ENCODE measurements around the gene MYH14.
"Not testable (repeated sequence)": the region's sequence is repeated elsewhere in the genome, so short reads cannot be mapped to it uniquely, and the experiment has no call there.

The MYH14 gene

DNA sequence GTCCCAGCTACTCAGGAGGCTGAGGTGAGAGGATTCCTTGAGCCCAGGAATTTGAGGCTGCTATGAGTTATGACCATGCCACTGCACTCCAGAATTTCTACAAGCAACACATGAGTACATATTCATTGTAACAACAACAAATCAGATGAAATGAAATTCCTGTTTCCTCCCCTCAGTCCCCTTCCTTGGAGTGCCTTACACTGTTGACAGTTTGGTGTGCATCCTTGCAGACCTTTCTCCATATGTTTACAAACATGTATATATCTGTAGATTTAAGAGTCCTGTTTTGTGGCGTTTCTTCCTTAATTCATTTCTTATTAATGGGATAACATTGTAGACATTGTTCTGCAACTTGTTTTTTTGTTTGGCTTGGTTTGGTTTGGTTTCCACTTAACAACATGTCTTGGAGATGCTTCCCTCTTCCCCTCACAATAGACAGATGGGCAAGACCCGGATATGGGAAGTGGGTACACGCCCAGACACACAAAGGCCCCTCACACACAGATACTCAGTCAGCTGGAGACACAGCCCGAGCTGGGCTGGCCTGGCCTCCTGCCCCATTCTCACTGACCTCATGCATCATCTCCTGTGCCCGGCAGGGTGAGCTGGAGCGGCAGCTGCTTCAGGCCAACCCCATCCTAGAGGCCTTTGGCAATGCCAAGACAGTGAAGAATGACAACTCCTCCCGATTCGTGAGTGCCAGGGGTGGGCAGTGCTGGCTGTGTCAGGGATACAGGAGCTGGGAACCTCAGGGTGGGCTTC lies 21.7 kb downstream of the MYH14 start:
- no peak for DNase-seq (ENCODE audit: low read depth, low spot score)
- in situ Hi-C loops (cut with HindIII; ENCODE audit: low sequenced_read_pairs): no loop called here
- TF ChIP-seq, protein P1, sequence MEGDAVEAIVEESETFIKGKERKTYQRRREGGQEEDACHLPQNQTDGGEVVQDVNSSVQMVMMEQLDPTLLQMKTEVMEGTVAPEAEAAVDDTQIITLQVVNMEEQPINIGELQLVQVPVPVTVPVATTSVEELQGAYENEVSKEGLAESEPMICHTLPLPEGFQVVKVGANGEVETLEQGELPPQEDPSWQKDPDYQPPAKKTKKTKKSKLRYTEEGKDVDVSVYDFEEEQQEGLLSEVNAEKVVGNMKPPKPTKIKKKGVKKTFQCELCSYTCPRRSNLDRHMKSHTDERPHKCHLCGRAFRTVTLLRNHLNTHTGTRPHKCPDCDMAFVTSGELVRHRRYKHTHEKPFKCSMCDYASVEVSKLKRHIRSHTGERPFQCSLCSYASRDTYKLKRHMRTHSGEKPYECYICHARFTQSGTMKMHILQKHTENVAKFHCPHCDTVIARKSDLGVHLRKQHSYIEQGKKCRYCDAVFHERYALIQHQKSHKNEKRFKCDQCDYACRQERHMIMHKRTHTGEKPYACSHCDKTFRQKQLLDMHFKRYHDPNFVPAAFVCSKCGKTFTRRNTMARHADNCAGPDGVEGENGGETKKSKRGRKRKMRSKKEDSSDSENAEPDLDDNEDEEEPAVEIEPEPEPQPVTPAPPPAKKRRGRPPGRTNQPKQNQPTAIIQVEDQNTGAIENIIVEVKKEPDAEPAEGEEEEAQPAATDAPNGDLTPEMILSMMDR (IDR thresholded peaks at IDR 0.05; ENCODE audit: low read depth, low read length): no peak
- H3K4me3 ChIP-seq (ENCODE audit: low read depth, low read length): no peak overlapping the region

DNA sequence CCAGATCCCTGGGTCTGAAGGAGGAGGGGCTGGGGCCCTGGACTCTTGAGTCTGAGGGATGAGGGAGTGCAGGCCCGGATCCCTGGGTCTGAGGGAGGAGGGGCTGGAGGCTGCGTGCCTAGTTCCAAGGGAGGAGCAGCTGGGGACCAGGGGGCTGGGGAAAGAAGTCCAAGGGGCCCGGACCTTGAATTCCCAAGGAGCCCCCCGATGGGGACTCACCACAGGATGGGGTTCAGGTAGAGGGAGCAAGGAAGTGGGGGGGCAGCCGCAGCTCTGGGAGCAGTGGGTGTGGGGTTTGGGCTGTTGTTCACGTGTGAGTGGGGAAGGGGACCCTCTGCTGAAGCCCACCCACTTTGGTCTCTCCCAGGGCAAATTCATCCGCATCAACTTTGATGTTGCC lies 23.1 kb downstream of the MYH14 start:
- in situ Hi-C loops (cut with HindIII; ENCODE audit: low sequenced_read_pairs): no loop called here
- TF ChIP-seq, protein P1 (IDR thresholded peaks at IDR 0.05; ENCODE audit: low read depth, low read length): no peak
- no peak overlapping the region for H3K4me3 ChIP-seq (ENCODE audit: low read depth, low read length)
- DNase-seq (ENCODE audit: low read depth, low spot score): no peak

- in situ Hi-C loops (cut with HindIII; ENCODE audit: low sequenced_read_pairs); H3K4me3 ChIP-seq (ENCODE audit: low read depth, low read length): not testable (repeated sequence)
These were observed 24.7 kb downstream of the MYH14 start for GRCh38 chr19:50228153-50228552.

GRCh38 chr19:50230379-50231351 lies 27.2 kb downstream of the MYH14 start:
- TF ChIP-seq, protein P1 (IDR thresholded peaks at IDR 0.05; ENCODE audit: low read depth, low read length): no peak
- in situ Hi-C loops (cut with HindIII; ENCODE audit: low sequenced_read_pairs): no loop called here
- no peak for DNase-seq (ENCODE audit: low read depth, low spot score)

More at GRCh38 chr19:50228153-50228552, 24.7 kb downstream of the MYH14 start:
- DNase-seq (ENCODE audit: low read depth, low spot score): not testable (repeated sequence)

GRCh38 chr19:50231417-50231816 lies 28.0 kb downstream of the MYH14 start:
- H3K4me3 ChIP-seq (ENCODE audit: low read depth, low read length); DNase-seq (ENCODE audit: low read depth, low spot score); in situ Hi-C loops (cut with HindIII; ENCODE audit: low sequenced_read_pairs): not testable (repeated sequence)

More at GRCh38 chr19:50230379-50231351, 27.2 kb downstream of the MYH14 start:
- H3K4me3 ChIP-seq (ENCODE audit: low read depth, low read length): no peak overlapping the region

DNA sequence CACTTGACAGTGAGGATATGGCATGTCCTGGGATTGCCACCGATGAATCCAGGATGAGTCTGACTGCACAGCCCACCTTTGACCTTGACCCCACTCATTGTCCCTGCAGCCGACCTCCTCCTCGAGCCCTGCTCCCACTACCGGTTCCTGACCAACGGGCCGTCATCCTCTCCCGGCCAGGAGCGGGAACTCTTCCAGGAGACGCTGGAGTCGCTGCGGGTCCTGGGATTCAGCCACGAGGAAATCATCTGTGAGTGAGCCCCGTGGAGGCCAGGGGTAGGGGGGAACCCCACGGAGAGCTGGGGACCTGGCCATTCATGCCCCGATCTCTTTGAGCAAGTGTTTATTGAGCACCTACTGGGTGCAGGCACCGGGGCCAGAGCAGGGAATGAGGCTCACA lies 28.4 kb downstream of the MYH14 start:
- H3K4me3 ChIP-seq (ENCODE audit: low read depth, low read length): no peak overlapping the region
- in situ Hi-C loops (cut with HindIII; ENCODE audit: low sequenced_read_pairs): no loop called here
- DNase-seq (ENCODE audit: low read depth, low spot score): no peak
- TF ChIP-seq, protein P1 (IDR thresholded peaks at IDR 0.05; ENCODE audit: low read depth, low read length): no peak

- TF ChIP-seq, protein P1 (IDR thresholded peaks at IDR 0.05; ENCODE audit: low read depth, low read length): no peak
- in situ Hi-C loops (cut with HindIII; ENCODE audit: low sequenced_read_pairs): no loop called here
- no peak overlapping the region for H3K4me3 ChIP-seq (ENCODE audit: low read depth, low read length)
- no peak for DNase-seq (ENCODE audit: low read depth, low spot score)
These were observed 29.2 kb downstream of the MYH14 start for GRCh38 chr19:50232600-50232999.
